SKM-1 (cell line): ENCODE data around the gene AKNAD1.

Source experiments
- DNase-seq: peaks from one replicate; lab custom pipeline; 2025; ENCODE audit not compliant: unreplicated experiment; lab: John Stamatoyannopoulos, UW

The AKNAD1 gene

DNA sequence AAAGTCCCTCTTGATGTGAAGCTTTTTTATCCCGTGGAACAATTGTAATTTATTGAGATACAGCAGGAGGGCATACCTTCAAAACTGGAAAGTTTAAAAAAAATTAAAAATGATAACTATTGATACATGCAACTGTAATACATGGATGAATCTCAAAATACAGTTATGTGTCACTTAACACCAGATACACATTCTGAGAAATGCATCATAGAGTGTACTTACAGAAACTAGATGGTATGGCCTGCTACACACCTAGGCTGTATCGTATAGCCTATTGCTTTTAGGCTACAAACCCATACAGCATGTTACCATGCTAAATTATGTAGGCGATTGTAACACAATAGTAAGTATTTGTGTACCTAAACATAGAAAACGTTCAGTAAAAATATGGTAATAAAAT lies 7.1 kb upstream of the AKNAD1 start:
- no peak for DNase-seq

DNA sequence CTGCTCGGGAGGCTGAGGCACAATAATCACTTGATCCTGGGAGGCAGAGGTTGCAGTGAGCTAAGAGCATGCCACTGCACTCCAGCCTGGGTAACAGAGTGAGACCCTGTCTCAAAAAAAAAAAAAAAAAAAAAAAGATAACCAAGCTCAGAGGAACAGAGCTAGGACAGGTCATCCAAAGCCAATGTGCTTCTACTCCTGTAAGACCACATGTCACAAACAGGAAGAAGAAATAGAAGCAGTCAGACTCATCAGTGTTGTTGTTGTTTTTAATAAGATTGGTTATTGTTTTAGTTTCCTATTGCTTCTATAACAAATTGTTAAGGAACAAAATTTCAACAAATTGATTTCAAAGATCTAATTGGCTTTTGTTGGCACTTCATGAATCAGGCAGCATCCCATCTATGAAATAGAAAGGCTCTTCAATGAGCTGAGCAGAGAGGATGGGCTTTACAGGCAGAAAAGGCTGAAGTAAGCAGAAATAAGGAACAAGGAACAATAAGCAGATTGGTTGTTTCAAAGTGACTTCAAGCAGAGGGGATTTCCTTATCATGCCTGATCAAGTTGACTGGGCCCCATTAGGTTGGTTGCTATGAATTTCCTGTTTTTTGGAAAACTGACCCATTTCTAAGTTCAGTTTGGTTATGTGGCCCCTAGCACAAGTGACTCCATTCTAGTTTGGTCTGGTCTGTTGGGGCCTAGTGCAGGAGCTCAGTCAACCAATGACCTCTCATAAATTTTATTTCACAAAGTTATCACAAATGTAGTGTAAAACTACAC lies 6.0 kb upstream of the AKNAD1 start:
- no peak for DNase-seq

DNA sequence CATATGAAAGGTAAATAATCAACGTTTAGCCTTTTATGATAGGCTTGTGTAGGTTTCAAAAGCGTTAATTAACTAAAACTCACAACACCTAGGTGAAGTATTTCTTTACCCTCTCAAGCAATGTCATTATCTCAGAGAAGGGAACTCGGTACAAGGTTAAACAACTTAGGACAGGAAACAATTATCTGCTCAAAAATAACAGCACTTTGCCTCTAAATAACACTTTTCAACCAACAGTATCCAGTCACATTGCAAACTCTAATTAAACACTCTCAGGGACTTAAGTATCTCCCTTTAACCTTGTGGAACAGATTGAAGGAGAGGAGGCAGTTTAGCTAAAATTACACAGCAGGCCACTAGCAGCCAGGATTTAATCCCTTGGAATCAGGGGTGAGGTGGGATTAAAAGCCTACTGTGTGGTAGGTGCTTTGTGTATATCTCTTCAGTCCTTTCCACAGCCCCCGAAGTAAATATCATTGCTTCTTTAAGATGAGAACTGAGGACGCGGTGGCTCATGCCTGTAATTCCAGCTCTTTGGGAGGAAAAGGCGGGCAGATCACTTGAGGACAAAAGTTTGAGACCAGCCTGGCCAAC lies 5.2 kb upstream of the AKNAD1 start:
- no peak for DNase-seq

GRCh38 chr1:108861566-108861965 lies 4.7 kb upstream of the AKNAD1 start:
- DNase-seq, result no peak

- DNase-seq, result no peak
These were observed 3.5 kb upstream of the AKNAD1 start for GRCh38 chr1:108860190-108860907.

DNA sequence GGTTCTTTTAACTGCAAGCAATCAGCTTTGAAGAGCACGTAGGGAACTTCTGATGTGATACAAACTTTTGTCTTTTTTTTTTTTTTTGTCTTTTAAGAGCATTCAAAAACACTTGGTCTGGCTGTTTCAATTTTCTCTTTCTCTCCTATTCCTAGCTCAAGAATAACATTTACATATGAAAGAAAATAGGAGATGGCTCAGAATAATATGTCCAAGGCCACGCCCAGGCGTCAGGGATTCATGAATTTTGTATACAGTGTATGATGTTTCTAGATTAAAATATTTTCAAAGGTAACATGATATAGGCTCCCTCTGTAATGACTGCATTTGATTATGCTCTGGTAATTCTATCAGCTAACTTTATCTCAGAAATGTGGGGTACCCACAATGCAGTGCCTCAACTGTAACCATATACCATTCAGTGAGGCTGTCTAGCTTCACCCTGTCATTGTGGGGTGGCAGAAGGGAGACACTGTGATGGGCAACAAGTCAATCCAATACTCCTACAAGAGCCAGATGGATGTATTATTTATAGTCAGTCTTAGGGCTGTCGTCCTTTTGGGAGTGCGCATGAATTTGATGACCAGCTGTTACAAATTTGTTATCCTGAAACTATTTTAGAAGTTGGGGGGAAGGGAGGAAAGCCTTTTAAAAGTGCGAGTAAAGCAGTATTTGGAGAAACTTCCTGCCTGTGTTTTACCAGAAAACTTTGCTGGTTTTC lies 1.5 kb upstream of the AKNAD1 start:
- no peak for DNase-seq

DNA sequence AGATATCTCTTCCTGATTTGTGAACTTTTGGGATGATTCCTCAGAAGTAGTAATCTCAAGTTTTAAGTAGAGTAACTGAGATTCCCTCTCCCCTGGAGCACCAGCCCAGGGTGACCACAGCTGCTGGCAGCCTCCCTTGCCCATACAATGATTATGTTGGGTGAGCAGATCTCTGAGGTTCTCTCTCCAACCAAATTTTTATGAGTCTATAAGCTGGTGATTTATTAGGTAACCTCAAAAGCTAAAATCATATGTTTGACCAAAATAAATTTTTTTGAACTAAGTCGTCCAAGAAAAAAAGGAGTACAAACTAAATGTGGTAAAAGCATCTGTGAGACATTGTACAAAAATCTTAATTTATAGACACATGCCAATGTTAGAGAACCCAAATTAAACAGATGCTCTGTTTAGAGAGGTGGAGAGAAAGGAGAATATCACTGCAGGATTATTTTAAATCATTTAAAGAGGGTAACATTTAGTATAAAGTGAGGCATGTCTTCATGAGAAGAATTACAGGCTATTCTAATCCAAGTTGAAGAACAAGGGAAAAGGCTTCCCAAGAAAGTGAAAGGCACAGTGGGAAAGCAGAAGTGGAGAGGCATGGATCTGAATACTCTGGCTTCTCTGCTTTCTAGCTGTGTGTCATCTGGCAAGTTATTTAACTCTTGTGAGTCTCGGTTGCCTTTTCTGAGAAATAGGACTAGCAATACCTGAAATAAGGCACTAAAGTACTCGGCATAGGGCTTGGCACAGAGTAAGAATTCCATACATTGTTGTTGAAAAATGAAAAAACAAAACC lies 2.5 kb downstream of the AKNAD1 start:
- no peak for DNase-seq

- DNase-seq, result no peak
These were observed 4.5 kb downstream of the AKNAD1 start for GRCh38 chr1:108852221-108852975.

DNA sequence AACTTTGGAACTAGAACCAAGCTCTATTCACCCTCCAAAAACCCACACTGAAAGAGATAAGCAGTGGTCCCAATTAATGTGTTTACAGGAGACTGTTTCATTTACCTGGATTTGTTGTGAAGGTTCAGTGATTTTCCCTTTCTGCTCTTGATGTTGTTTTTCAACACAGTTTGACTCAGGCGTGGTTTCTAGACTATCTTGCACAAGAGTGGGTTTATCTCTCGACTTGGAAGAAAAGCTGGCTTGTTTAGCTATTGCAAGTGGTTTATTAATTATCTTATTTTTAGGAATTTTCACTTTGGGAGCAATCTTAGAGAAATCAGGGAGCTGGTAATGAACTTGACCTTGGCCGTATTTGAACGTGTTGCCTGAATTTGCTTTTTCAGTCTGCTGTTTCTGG lies 5.3 kb downstream of the AKNAD1 start:
- no peak for DNase-seq

- DNase-seq, result no peak
These were observed 6.0 kb downstream of the AKNAD1 start for GRCh38 chr1:108850929-108851328.

- no peak for DNase-seq
These were observed 8.1 kb downstream of the AKNAD1 start for GRCh38 chr1:108848806-108849205.

DNA sequence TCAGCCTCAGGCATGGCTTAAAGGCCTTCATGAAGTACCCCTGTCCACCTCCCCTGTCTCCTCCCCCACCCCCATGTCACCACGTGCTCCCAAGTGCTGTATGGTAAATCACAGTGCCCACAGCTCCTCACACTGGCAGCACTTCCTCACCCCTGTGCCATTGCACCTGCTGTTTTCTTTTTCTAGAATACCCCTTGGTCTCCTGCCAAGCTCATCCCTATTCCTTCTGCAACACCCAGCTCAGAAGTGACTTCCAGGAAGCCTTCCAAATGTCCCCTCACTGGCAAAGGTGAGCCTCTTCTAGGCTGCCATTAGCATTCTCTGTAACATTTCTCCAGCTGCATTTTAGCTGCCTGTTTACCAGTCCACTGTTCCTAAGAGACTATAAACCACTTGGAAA lies 9.4 kb downstream of the AKNAD1 start:
- no peak for DNase-seq

DNA sequence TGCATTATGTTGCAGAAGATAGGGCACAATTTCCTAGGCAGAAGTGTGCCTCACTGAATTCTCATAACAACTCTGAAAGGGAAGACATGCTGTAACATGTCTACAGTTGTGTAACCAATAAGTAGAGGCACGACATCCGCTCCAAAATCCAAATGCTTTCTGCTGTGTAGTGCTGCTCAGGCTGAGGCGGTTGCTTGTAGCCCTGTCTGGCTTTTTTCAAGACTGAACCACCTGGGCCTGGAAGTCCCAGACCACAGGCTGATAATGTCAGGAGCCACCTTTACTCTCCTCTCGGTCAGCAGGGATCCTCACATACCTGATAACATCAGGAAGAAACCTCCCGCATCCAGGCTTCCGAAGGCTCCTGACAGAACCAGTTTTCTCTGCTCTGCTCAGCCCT lies 10.9 kb downstream of the AKNAD1 start:
- no peak for DNase-seq

GRCh38 chr1:108845446-108845845 lies 11.4 kb downstream of the AKNAD1 start:
- DNase-seq, result no peak

- no peak for DNase-seq
These were observed 13.3 kb downstream of the AKNAD1 start for GRCh38 chr1:108843390-108844137.

DNA sequence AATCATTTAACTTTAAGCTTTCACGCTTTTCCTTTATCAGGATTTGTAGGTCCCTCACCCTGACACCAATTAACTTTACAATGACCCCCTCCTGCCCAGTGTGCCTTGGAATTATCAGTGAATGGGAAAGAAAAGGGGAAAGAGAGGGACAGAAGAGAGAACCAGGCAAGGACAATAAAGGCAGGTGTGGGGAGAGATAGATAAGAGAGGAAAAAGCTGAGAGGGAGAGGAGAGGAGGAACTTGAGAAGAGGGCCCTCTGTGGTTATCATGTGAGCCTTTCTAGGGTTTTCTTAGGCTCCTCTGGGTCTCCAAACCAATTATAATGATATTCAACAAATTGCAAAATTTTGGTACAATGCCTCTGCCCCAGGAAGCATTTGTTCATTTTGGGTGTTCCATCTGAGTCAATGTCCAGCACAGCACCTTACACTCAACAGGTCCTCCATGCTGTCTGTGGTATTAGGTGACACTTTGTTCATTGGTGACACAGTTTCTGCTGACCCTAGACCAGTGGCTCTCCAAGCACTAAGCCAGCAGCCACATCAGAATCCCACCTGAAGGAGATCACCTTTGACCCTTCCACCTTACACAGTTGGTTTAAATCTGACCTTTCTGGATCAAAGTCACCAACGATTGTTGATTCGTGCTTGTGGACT lies 14.2 kb downstream of the AKNAD1 start:
- DNase-seq, result no peak

DNA sequence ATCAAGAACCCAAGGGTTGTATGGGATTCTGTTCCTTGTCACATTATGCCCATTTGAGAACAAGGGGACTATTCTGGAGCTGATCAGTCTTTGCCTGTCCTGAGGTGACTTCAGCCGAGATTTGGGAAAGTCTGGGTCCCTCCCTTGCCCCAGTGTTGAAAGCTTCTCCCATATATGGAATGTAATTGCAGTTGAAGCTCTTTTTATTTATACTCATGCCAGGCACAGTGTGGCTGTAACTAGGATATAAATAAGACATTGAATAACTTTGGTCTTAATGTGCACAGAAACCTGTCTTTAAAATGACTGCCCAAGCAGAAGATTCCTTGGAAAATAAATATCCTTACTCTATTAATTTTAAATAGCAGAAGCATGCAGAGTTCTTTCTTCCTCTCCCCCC lies 15.2 kb downstream of the AKNAD1 start:
- no peak for DNase-seq

- no peak for DNase-seq
These were observed 24.0 kb downstream of the AKNAD1 start for GRCh38 chr1:108832929-108833328.

GRCh38 chr1:108831225-108831624 lies 25.7 kb downstream of the AKNAD1 start:
- no peak for DNase-seq
